ENCODE data around the gene PHACTR2.

Gene PHACTR2

DNA sequence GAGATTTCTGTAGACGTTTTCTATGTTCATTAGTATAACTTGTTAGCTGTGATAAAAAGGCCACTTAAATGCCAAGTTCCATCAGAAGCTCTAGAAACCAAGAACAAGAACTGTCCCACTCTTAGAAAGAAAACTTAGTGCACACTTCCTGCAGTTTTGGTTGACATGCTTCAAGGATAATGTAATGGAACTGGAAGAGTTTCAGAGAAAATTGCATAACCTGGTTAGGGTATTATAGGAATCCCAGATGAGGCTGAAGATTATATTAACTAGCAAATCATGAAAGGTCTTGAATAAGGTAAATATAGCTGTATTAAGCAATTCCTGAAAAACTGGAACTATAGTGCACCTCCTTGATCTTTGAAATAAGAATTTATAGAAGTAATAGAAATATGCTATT, 1.8 kb upstream of the PHACTR2 start:
- no peak for DNase-seq

GRCh38 chr6:143676437-143677045, 1.2 kb upstream of the PHACTR2 start:
- DNase-seq, result no peak

DNA sequence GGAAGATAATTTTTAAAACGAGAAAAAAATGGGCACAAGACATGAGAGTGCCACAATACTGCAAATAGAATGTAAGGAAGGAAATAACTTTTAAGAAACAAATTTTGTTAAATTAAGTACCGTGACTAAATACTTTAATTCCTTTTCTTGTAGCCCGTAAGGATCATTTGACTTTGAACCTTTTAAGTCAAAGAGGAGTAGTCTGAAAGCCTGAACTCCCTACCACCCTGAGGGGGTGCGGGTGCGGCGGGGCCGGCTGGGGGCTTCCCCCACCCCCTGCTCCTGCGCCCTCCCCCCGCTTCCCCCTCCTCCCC, 231 bp upstream of the PHACTR2 start:
- DNase-seq, result no peak

GRCh38 chr6:143679041-143679440, 1.3 kb downstream of the PHACTR2 start:
- DNase-seq, result no peak

- DNase-seq, result no peak
Measured at GRCh38 chr6:143680141-143680540, 2.4 kb downstream of the PHACTR2 start.

DNA sequence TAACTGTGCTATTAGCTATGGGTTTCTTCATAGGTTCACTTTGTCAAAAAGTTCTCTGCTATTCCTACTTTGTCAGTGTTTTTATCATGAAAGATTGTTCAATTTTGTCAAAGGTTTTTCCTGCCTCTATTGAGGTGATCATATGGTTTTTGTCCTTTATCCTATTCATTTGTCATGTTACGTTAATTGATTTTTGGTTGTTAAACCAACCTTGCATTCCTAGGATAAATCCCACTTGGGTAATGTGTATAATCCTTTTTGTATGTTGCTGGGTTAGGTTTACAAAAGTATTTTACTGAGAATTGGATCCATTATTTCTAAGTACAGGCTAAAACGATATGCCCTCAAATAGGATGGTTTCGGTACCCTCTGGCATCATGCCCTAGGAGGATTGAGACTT, 5.0 kb downstream of the PHACTR2 start:
- DNase-seq, result no peak

- no peak for DNase-seq
Measured at GRCh38 chr6:143684486-143684885, 6.7 kb downstream of the PHACTR2 start.

DNA sequence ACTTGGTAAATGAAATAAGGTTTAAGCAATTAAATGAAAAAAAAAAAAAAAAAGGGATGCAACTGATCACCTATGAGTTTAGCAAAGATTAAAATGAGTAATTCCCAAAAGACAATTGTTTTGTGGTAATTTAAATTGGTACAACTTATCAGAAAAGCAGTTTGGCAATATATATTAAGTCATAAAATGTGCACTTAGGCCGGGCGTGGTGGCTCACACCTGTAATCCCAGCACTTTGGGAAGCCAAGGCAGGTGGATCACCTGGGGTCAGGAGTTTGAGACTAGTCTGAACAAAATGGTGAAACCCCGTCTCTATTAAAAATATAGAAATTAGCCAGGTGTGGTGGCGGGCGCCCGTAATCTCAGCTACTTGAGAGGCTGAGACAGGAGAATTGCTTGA, 7.9 kb downstream of the PHACTR2 start:
- no peak for DNase-seq

GRCh38 chr6:143687591-143687990, 9.8 kb downstream of the PHACTR2 start:
- no peak for DNase-seq

DNA sequence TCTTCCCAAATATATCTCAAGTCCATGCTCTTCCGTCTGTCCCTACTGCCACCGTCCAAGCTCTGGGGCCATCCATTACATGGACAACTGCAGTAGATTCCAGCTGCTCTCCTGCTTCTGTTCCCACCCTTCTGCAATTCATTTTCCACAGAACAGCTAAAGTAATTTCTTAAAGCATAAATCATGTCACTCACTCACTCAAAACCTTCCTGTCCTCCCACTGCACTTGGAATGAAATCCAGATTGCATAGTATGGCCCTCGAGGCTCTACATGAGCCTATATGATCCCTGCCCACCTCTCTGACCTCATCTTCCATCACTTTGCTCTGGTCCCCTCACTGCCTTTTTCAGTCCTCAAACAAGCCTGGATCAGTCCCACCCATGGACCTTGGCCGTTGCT, 10.9 kb downstream of the PHACTR2 start:
- DNase-seq, result no peak

DNA sequence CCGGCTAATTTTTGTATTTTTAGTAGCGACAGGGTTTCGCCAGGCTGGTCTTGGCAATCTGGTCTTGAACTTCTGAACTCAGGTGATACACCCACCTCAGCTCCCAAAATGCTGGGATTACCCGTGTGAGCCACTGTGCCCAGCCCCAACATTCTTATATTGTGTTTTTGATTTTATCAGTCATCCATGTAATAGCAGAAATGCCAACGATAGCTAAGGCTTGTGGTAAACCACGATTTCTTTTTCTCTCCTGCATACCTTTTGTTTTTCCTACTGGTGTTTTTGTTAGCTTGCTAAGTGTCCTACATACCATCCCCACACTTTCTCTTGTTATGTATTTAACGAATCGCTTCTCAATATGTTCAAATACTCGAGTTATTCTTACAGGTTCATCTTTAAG, 12.1 kb downstream of the PHACTR2 start:
- no peak for DNase-seq

- no peak for DNase-seq
Measured at GRCh38 chr6:143691155-143691554, 13.4 kb downstream of the PHACTR2 start.

DNA sequence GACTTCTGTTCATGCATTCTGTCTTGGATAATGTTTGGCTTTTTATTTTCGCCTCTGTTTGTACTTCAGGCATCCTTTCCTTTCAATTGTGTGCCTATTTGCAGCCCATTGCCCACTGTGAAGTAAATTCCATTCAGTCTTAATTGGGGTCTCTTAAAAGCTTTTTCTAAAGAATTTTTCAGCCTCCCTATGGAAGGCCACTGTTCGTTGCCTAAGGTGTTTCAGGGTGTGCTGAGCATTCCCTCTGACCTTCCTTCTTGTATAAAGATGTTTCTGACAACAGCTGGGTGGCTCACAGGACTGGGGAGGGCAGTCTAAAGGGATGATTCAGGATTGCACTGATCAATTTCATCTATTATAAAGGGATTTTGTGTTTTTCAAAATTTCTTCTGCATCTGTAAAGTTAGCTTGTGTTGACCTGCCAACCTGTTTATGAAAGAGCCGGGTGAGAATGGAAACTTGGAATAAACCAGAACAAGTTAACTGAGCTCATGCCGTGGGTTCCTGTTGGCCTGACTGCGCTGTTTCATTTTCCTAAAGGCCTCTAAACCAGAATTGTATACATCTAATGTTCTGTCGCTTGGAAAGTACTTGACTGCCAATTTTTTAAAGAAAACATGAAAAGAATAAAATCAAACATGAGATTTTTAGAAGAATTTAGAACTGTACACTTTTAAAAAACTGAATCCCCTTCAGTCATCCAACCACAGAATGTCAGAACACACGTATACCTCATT, 14.3 kb downstream of the PHACTR2 start:
- DNase-seq, result no peak

DNA sequence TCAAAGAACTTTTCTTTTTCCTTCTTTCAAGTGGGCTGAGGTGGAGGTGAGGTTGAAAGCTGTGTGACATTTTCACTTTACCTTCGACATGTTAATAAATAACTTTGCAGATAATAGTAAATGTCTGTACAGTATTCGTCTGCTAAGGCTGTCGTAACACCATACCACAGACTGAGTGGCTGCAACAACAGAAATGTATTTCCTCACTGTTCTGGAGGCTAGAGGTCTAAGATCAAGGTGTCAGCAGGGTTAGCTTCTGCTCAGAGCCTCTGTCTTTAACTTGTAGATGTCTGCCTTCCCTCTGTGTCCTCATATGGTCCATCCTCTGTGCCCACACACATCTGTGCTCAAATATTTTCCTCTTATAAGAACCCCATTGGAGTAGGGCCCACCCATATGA, 14.9 kb downstream of the PHACTR2 start:
- no peak for DNase-seq

- no peak for DNase-seq
Measured at GRCh38 chr6:143694013-143694412, 16.2 kb downstream of the PHACTR2 start.

- DNase-seq, result no peak
Measured at GRCh38 chr6:143694560-143694959, 16.8 kb downstream of the PHACTR2 start.

DNA sequence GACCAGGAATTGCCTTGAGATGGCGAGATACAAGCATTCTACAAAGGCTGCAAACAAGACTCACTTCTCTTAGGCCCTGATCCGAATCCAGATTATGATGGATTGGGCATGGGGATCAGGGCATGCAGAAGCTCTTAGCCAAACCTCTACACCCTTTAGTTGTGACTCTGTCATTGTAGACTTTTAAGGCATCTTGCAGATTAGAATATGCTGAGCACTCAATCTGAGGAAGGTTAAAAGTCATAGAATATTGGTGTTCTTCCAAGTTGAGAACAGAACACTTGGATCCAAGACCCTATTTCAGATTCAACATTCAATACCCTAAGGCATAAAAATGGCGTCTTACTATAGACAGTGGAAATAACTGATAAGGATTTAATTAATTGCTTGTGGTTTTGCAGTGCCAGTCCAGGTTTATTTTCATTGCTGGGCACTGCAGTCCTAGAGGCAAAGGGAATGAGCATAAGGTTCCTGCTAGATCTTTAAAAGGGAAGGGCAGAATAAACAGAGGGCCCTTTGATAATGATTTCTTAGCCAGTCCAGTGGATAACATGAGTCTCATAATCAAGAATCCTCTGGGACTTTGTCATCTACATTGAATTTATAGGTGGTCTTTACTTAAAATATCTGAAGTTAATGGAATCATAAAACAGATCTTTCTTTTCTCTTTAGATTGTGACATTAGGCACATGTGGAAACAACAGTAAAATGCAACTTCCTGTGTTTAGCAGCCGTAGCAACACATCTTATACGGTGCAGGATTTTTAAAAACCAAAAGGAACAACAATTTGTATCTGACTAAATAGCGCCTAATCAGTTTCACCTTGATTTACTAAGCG, 17.6 kb downstream of the PHACTR2 start:
- no peak for DNase-seq

- DNase-seq, result no peak
Measured at GRCh38 chr6:143695969-143696663, 18.4 kb downstream of the PHACTR2 start.

- DNase-seq, result no peak
Measured at GRCh38 chr6:143696664-143697000, 18.9 kb downstream of the PHACTR2 start.

DNA sequence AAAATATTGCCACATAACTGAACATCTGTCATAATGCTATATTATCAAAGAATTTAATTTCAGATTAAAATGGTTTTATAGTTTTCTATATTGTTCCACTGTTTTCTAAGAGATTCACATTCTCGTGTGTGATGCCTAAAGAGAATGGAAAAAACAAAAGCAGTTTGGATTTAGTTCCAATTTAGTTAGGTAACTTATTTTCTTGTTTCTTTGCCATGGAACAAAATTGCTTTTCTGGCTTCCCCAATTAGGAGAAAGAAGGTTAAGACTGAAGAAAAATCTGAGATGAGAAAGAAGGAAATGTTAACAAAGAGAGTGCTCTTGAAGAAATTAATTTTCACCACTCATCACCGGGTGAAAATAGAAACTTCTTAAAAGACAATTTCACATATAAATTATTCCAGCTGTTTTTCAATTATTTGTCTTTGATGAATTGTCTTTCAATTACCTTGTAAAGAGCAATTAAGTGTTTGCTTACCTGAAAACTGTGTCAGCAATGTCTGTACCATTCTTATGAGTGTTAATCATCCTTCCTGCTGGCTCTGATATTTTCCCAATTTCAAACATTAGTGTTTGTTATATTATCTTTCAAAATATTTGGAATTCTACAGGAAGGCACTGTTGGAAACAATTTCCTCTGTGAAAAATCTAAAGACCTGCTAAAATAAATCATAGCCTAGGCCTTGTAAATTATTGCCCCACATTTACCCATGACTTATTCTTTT, 19.5 kb downstream of the PHACTR2 start:
- no peak for DNase-seq

DNA sequence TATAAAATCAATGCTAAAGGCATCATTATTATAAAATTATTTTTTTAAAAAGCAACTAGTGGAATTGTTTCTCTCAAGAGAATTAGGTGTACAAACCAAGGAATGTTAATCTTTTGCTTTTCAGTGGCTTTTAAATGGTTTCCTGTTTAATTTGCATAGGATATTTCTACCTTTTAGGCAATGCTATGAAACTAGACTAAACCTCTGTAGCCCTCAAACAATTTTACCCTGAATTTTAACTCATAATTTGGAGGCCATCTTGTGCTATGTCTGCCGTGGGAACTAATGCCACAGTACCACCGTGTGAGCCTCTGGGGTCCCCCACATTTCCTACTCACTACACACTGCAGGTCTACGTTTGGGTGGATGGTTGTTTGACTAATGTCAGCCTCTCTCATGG, 20.6 kb downstream of the PHACTR2 start:
- no peak for DNase-seq

DNA sequence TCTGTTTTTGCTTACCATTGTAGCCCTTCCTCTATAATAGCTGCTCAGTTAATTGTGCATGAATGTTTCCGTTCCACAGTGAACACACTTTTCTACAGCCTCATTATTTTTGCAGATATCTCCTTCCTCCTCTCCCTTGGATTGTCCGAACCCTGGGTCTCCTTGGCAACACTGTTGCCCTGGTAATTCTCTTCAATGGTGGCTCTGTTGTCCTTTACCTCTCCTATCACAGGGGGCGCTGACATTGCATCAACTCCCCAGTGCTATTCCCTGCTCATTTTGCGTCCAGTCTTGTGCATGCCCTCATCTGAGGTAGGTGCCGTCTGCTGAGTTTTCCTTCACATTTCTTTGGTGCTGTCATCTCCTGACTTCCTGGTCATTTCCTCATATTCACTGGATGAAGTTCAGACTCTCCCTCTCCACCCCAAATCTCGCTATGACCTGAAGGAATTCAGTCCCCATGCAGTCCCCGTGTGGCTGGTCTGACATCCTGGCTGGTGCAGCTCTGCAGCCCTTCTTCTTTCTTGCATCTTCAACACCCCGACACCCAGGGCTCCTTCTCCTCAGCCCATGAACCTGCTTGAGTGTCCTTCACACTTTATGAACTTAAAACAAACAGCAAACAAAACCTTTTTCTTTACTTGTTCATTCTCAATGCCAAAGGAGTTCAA, 21.1 kb downstream of the PHACTR2 start:
- no peak for DNase-seq
